ENCODE results near the gene FOXC1. TPM values are rescaled to one million over a fixed set of nuclear protein-coding genes. Genes with fewer than 3 reads are reported as not detected.

Gene FOXC1
- total and polyA plus RNA-seq, 8 donors = 0.25 to 8.3 (median 2.8) TPM

- Histone ChIP-seq H3K4me3 (no peak overlapping the region), H3K27me3 (peaks cover 2 to 47% (median 20%) of the 10 kb centered on the region in 3 donors), H3K9me3 (no peaks in the 10 kb centered on the region), H3K4me1 (peaks cover 0 to 5% (median 5%) of the 10 kb centered on the region in 4 donors), H3K27ac (no peak overlapping the region), H3K36me3 (no peaks in the 10 kb centered on the region)
- no peak for DNase-seq
- TF ChIP-seq CTCF (IDR thresholded peaks at IDR 0.05) = no peak
- no peak for TF ChIP-seq EP300 (IDR thresholded peaks at IDR 0.05)
- no peak for TF ChIP-seq POLR2AphosphoS5 (IDR thresholded peaks at IDR 0.05)
- TF ChIP-seq POLR2A (IDR thresholded peaks at IDR 0.05) = no peak
- WGBS, 5 donors = 88 to 94% (median 92%) methylated on average over 5 of the region's 5 CpGs
- intact Hi-C loops (cut with DNase I; ENCODE audit: low total_unique reads) = loop anchor here (10.0 kb wide), 1 partner anchor 1164 kb away; the partner anchor contains the start of gene MYLK4
Measured at GRCh38 chr6:1591243-1591642, 18.5 kb upstream of the FOXC1 start.

- Histone ChIP-seq H3K4me3 (no peak overlapping the region), H3K27ac (no peak overlapping the region), H3K27me3 (peaks cover 2 to 51% (median 23%) of the 10 kb centered on the region in 3 donors), H3K4me1 (peaks cover 0 to 9% (median 6%) of the 10 kb centered on the region in 4 donors), H3K9me3 (no peaks in the 10 kb centered on the region), H3K36me3 (no peaks in the 10 kb centered on the region)
- WGBS, 5 donors = 84 to 93% (median 90%) methylated on average over 6 of the region's 6 CpGs
- intact Hi-C loops (cut with DNase I; ENCODE audit: low total_unique reads) = loop anchor here (10.0 kb wide), 1 partner anchor 1163 kb away; the partner anchor contains the start of gene MYLK4
- no peak for DNase-seq
- TF ChIP-seq POLR2A (IDR thresholded peaks at IDR 0.05) (no peak), EP300 (IDR thresholded peaks at IDR 0.05) (no peak), POLR2AphosphoS5 (IDR thresholded peaks at IDR 0.05) (no peak), CTCF (IDR thresholded peaks at IDR 0.05) (no peak)
Measured at GRCh38 chr6:1591926-1592325, 17.8 kb upstream of the FOXC1 start.

- intact Hi-C loops (cut with DNase I; ENCODE audit: low total_unique reads) = loop anchor here (10.0 kb wide), 1 partner anchor 1162 kb away; the partner anchor contains the start of gene MYLK4
- Histone ChIP-seq H3K36me3 (no peaks in the 10 kb centered on the region), H3K4me1 (peaks cover 0 to 9% (median 6%) of the 10 kb centered on the region in 4 donors), H3K9me3 (no peaks in the 10 kb centered on the region), H3K27me3 (peaks cover 2 to 59% (median 28%) of the 10 kb centered on the region in 3 donors), H3K4me3 (no peak overlapping the region), H3K27ac (no peak overlapping the region)
- DNase-seq = no peak
- no peak for TF ChIP-seq CTCF (IDR thresholded peaks at IDR 0.05)
- no peak for TF ChIP-seq POLR2A (IDR thresholded peaks at IDR 0.05)
- TF ChIP-seq EP300 (IDR thresholded peaks at IDR 0.05) = no peak
- no peak for TF ChIP-seq POLR2AphosphoS5 (IDR thresholded peaks at IDR 0.05)
- WGBS, 5 donors = 84 to 90% (median 87%) methylated on average over 8 of the region's 8 CpGs
Measured at GRCh38 chr6:1592852-1593251, 16.9 kb upstream of the FOXC1 start.

GRCh38 chr6:1593286-1593957 lies 16.3 kb upstream of the FOXC1 start:
- no peak for TF ChIP-seq CTCF (IDR thresholded peaks at IDR 0.05)
- no peak for TF ChIP-seq POLR2AphosphoS5 (IDR thresholded peaks at IDR 0.05)
- TF ChIP-seq EP300 (IDR thresholded peaks at IDR 0.05) = no peak
- TF ChIP-seq POLR2A (IDR thresholded peaks at IDR 0.05) = no peak
- Histone ChIP-seq H3K9me3 (no peaks in the 10 kb centered on the region), H3K4me1 (peaks cover 0 to 9% (median 6%) of the 10 kb centered on the region in 4 donors), H3K27ac (no peak overlapping the region), H3K4me3 (no peak overlapping the region), H3K36me3 (no peaks in the 10 kb centered on the region), H3K27me3 (peaks cover 2 to 65% (median 28%) of the 10 kb centered on the region in 3 donors)
- intact Hi-C loops (cut with DNase I; ENCODE audit: low total_unique reads) = loop anchor here (10.0 kb wide), 1 partner anchor 1161 kb away; the partner anchor contains the start of gene MYLK4
- DNase-seq = no peak
- WGBS, 5 donors = 56 to 66% (median 60%) methylated on average over 20 of the region's 20 CpGs

Measured in stomach (tissue), 9 donors.